ENCODE data around the gene TK2.

The TK2 gene

GRCh38 chr16:66478733-66479511, 71.0 kb downstream of the TK2 start:
- TF ChIP-seq, protein P1, sequence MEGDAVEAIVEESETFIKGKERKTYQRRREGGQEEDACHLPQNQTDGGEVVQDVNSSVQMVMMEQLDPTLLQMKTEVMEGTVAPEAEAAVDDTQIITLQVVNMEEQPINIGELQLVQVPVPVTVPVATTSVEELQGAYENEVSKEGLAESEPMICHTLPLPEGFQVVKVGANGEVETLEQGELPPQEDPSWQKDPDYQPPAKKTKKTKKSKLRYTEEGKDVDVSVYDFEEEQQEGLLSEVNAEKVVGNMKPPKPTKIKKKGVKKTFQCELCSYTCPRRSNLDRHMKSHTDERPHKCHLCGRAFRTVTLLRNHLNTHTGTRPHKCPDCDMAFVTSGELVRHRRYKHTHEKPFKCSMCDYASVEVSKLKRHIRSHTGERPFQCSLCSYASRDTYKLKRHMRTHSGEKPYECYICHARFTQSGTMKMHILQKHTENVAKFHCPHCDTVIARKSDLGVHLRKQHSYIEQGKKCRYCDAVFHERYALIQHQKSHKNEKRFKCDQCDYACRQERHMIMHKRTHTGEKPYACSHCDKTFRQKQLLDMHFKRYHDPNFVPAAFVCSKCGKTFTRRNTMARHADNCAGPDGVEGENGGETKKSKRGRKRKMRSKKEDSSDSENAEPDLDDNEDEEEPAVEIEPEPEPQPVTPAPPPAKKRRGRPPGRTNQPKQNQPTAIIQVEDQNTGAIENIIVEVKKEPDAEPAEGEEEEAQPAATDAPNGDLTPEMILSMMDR (IDR thresholded peaks at IDR 0.05; ENCODE audit: low read depth, low read length) = peak; percentile 88
- H3K4me3 ChIP-seq (replicated peaks in 1 of 2; ENCODE audit: low read depth in 2 of 2, low read length in 2 of 2) = no peak overlapping the region
- peak; percentile 59 to 70 for DNase-seq (ENCODE audit: low read depth in 2 of 2)

GRCh38 chr16:66477028-66477515, 72.8 kb downstream of the TK2 start:
- TF ChIP-seq, protein P1 (IDR thresholded peaks at IDR 0.05; ENCODE audit: low read depth, low read length) = no peak
- DNase-seq (ENCODE audit: low read depth in 2 of 2) = no peak
- no peak overlapping the region for H3K4me3 ChIP-seq (replicated peaks in 1 of 2; ENCODE audit: low read depth in 2 of 2, low read length in 2 of 2)

DNA sequence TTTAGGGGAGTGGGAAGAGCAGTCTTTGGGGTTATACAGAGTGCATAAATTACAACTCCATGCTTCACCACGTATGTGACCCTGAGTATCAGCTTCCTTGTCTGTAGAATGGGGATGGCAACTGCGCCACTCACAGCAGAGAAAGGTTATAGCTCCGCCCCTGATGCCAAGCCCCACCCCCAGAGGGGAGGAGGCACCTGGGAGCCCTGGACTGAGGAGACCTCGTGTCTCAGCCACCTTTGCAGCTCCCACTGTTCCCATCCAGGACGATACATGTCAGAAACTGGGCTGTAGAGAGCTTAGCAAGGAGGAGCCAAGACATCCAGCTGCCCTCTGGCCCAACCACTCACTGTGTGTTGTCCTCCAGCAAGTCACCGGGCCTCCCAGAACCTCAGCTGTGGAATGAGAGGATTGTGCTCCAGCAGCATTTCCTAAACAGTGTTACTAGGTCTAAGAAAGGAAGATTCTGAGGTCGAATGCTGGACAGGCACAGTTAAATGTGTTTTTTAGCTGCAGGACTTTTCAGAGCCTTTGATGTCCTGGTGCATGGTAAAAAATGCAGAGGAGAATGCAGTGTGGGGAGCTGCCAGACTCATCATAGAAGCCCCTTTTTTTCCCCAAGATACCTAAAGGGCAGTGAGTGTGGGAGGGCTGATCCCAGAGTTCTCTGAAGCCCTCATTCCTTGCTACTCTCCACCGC, 73.4 kb downstream of the TK2 start:
- TF ChIP-seq, protein P1 (IDR thresholded peaks at IDR 0.05; ENCODE audit: low read depth, low read length) = no peak
- peak in 1 of 2 donors; percentile 25 for DNase-seq (ENCODE audit: low read depth in 2 of 2)
- no peak overlapping the region for H3K4me3 ChIP-seq (replicated peaks in 1 of 2; ENCODE audit: low read depth in 2 of 2, low read length in 2 of 2)

- TF ChIP-seq, protein P1 (IDR thresholded peaks at IDR 0.05; ENCODE audit: low read depth, low read length) = no peak
- H3K4me3 ChIP-seq (replicated peaks in 1 of 2; ENCODE audit: low read depth in 2 of 2, low read length in 2 of 2) = no peak overlapping the region
- DNase-seq (ENCODE audit: low read depth in 2 of 2) = no peak
These were observed 74.7 kb downstream of the TK2 start for GRCh38 chr16:66475232-66475631.

GRCh38 chr16:66474750-66475199, 75.1 kb downstream of the TK2 start:
- TF ChIP-seq, protein P1 (IDR thresholded peaks at IDR 0.05; ENCODE audit: low read depth, low read length) = no peak
- no peak for DNase-seq (ENCODE audit: low read depth in 2 of 2)
- H3K4me3 ChIP-seq (replicated peaks in 1 of 2; ENCODE audit: low read depth in 2 of 2, low read length in 2 of 2) = no peak overlapping the region

DNA sequence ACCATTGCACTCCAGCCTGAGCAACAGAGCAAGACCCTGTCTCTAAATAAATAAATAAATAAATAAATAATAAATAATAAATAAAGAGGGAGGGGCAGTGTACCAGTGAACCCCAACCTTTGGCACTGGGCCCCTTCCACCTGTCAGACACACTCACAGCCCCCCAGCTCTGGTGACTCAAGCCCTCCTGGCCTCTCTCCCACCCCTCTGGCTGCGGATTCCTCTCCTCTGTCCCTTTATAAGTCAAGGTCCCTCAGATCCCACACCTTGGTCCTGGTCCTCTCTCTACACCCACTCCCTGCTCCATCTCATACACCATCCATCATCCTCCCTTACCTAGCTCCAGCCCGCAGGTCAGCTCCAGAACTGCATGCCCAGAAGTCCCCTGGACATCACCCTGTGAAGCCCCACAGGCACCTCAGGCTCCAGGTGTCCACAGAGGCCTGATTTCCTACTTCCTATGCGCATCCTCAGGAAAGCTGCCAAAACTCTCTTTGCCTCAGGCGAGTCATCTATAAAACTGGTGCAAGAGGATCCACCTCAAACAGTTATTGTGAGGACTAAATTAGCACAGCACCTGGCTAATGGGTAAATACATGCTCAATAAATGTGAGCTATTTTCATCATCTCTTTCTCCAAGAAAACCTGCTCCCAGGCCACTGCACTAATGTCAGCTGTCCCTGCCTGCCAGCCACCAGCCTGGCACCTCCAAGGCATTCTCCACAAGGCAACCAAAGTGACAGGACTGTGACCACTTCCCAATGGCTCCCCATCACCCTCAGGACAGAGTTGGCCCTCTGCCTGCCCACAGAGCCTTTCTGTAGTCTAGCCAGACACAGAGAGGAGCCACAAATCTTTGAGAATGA, 76.0 kb downstream of the TK2 start:
- DNase-seq (ENCODE audit: low read depth in 2 of 2) = no peak
- no peak overlapping the region for H3K4me3 ChIP-seq (replicated peaks in 1 of 2; ENCODE audit: low read depth in 2 of 2, low read length in 2 of 2)
- TF ChIP-seq, protein P1 (IDR thresholded peaks at IDR 0.05; ENCODE audit: low read depth, low read length) = no peak

All from cardiac fibroblast (primary cell).